ENCODE measurements around the gene HOXB7.

HOXB7 gene

DNA sequence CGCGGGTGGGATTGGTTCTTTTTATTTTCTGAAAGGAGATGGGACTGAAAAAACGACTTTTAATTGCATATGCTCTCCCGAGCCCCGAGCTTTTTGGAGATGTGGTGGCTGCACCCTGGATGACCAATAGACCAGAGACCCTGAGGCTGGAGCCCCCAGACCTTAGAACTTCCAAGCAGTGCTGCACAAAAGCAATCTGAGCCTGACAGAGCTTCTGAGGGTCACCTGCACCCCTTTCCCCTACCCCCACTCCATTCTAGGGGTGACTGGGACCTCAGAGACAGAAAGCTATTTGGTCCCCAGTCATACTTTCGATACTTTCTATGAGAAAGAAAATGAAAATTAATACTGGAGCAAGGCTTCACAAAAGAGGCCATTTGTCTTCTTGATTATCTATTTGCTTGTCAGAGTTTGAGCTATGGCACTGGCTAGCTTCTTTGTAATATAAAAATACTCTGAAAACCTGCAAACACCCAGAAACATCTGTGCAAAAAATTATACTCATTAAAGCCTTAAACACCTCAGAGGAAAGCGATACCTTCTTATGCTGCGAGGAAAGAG lies 36.2 kb downstream of the HOXB7 start:
- peak overlapping the region; percentile 59 for H3K4me3 ChIP-seq (ENCODE audit: low read length)
- DNase-seq (ENCODE audit: low read depth): no peak
- TF ChIP-seq, protein P1, sequence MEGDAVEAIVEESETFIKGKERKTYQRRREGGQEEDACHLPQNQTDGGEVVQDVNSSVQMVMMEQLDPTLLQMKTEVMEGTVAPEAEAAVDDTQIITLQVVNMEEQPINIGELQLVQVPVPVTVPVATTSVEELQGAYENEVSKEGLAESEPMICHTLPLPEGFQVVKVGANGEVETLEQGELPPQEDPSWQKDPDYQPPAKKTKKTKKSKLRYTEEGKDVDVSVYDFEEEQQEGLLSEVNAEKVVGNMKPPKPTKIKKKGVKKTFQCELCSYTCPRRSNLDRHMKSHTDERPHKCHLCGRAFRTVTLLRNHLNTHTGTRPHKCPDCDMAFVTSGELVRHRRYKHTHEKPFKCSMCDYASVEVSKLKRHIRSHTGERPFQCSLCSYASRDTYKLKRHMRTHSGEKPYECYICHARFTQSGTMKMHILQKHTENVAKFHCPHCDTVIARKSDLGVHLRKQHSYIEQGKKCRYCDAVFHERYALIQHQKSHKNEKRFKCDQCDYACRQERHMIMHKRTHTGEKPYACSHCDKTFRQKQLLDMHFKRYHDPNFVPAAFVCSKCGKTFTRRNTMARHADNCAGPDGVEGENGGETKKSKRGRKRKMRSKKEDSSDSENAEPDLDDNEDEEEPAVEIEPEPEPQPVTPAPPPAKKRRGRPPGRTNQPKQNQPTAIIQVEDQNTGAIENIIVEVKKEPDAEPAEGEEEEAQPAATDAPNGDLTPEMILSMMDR (conservative IDR thresholded peaks at IDR 0.05; ENCODE audit: low read length): no peak

DNA sequence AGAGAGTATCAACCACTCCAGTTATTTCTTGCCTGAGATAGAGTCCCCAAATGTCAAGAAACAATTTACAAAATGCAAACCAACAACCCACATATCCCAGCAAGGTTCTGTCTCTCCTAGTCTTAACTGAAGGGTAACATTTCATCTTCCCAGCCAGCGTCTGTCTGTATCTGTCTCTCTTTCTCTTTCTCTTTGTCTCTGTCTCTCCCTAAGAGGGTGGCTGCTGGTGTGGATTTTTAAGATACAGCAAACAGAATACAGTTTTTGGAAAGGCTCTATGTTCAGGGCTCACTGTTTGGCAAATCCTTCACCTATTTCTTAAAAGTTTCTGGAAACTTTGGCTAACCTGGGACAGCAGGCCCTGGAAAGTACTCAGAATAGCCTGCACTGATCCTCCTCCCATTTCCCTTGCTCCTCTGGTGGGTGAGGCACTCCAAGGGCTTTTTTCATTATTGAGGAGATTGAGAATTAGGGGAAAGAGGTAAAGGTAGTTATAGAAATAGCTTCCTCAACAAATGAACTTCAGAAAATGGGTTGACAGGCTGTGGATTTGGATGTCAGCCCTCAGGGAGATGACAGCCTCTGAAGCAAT lies 38.9 kb downstream of the HOXB7 start:
- DNase-seq (ENCODE audit: low read depth): no peak
- peak overlapping the region; percentile 59 for H3K4me3 ChIP-seq (ENCODE audit: low read length)
- TF ChIP-seq, protein P1 (conservative IDR thresholded peaks at IDR 0.05; ENCODE audit: low read length): no peak

DNA sequence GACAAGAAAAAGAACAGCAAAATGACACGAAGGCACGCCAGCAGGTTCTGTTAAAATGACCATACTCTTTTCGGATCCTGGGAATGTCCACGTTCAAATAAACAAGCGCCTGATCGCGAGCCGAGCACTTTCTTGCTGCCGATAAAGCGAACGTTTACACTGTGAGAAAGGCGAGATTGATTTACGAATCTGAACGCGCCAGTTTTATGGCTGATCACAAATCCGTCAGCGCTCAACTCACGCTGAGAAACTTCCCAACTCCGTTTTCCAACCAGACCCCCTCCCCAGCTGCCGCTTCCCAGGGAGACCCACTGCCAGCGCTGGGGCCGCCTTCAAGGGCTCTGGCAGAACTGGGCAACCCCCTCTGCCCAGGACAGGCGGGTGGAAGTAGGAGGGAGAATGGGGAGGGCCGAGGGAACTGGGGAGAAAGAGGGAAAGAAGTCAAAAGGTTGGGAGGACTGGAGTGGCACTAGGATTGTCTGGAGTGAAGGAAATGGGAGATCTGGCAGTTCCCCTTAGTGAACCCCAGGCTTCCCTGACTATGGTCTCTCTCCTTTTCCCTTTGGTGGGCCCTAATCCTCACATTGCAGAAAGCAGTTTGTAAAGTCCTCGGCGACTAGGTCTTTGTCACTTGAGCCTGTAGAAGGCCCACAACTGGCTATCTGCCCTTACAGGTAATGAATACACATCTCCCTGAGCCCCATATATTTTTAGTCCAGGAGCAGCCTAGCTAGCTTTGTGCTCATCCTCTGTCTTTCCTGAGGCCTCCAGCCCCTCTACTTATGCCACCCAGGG lies 39.6 kb downstream of the HOXB7 start:
- H3K4me3 ChIP-seq (ENCODE audit: low read length): peak overlapping the region; percentile 59
- TF ChIP-seq, protein P1 (conservative IDR thresholded peaks at IDR 0.05; ENCODE audit: low read length): no peak
- no peak for DNase-seq (ENCODE audit: low read depth)

DNA sequence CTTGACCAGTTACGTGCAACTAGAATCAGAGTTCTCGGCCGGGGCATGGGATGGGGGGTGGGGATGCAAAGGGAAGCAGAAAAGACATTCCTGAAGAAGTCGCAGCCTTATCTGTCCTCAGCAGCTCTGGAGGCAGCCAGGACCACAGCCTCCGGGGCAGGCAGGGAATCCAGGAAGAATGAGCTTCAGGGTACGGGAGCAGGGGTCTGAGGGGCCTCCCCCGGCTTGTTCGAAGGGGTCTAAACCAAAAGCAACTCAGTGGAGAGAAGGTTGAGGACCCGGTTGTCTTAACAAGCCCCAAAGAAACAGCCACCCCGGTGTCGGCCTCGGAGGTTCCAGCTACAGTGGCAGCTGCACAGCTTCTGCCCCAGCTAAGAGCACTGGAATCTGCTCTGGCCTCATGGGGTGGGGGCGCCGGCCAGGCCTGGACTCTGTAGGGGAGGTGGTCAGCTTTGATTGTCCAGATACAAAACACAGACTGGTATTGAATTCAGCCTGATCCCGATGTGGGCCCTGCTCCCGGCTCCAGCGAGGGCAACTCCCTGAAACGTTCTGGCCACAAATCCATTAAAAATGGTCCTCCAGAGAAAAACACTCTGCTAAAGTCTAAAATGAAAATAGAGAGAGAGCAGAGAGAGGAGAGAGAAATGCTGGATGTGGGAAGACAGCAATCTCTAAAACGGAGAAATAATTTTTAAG lies 40.3 kb downstream of the HOXB7 start:
- peak; percentile 53 for DNase-seq (ENCODE audit: low read depth)
- peak overlapping the region; percentile 59 for H3K4me3 ChIP-seq (ENCODE audit: low read length)
- TF ChIP-seq, protein P1 (conservative IDR thresholded peaks at IDR 0.05; ENCODE audit: low read length): no peak

DNA sequence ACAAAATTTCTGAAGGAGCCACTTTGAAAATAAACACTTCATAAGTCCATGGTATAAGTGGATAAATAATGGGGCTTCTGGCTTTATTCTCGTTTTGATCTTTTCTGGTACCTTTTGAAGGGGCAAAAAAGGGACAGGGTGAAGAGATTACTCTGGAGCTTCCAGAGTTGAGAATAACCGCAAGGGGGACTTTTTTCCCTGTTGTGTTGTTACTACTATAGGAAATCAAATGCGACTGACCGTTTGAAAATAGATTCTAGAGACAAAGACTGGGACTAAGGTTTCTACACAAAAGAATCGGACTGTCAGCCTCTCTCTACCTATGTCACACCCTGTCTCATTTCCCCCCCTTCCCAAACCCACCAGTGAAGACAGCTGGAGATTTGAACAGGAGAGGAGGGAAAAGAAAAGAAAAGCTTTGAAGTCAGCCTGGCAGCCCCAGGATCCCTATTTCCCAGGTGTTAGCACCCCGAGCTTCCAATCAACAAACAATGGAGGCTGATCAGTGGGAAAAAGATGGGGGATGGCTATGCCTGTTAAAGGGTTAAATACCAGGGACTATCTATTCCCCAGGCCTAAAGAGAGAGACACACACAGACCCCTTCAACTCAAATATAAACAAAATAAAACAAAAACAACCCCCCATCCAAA lies 41.0 kb downstream of the HOXB7 start:
- TF ChIP-seq, protein P1 (conservative IDR thresholded peaks at IDR 0.05; ENCODE audit: low read length): peak; percentile 25; the same call in 1 of the 2 replicates
- peak overlapping the region; percentile 59 for H3K4me3 ChIP-seq (ENCODE audit: low read length)
- no peak for DNase-seq (ENCODE audit: low read depth)

DNA sequence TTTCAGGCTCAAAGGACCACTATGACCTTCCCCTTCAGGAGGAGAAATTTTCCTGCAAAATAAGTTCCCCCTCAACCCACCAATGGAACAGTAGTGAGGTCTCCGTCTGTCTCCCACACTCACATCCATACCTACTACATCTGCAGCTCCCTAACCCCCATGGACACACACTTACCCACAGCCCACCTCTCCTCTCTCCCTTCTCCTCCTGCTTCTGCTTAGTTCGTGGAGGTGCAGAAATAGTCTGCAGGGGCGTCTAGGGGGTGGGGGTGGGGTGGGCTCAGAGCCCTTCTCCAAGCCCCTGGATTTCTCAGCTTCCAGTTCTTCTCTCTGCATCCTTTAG lies 41.6 kb downstream of the HOXB7 start:
- no peak for DNase-seq (ENCODE audit: low read depth)
- peak overlapping the region; percentile 59 for H3K4me3 ChIP-seq (ENCODE audit: low read length)
- TF ChIP-seq, protein P1 (conservative IDR thresholded peaks at IDR 0.05; ENCODE audit: low read length): no peak

Measured in AG10803 (cell line).